A673 (cell line): Measurements from ENCODE around the gene LPXN. TPM values are rescaled to one million over a fixed set of nuclear protein-coding genes. Genes with fewer than 3 reads are reported as not detected.

Source experiments
- BruUV-seq: library from RNA; stranded (reverse); fragments of 400-500 nt; replicated peaks from 2 replicates; lab custom pipeline; 2021; lab: Mats Ljungman, UMichigan
- CTCF ChIA-PET: fragments of 300-600 bp; sonication (Branson Sonifier 250); formaldehyde crosslinking; loops from one replicate; lab custom pipeline; 2022; ENCODE audit warnings: antibody characterized with exemption; lab: Charles Lee
- POLR2A ChIA-PET: fragments of 300-600 bp; sonication (Branson Sonifier 250); formaldehyde crosslinking; loops from one replicate; lab custom pipeline; 2022; ENCODE audit warnings: antibody characterized with exemption; ENCODE audit not compliant: low non-redundant PET; lab: Charles Lee
- DNase-seq: peaks from one replicate; pipeline ENCODE4 v3.0.0-alpha.2; 2015; ENCODE audit warnings: low spot score
- H3K27ac ChIP-seq: fragments of 200-600 bp; sonication (generic); 2 replicates; pipeline ENCODE4 v1.5.1; 2016; ENCODE audit warnings: mixed run types, low read depth, mild to moderate bottlenecking, mixed read lengths, antibody characterized with exemption, low read length; ENCODE audit not compliant: poor library complexity, severe bottlenecking
- H3K27me3 ChIP-seq: fragments of 200-600 bp; sonication (generic); replicated peaks from 2 replicates; pipeline ENCODE4 v1.6.1; 2017; ENCODE audit warnings: mixed run types, low read depth, mild to moderate bottlenecking, mixed read lengths, antibody characterized with exemption, low read length; ENCODE audit not compliant: insufficient read depth, poor library complexity
- H3K36me3 ChIP-seq: fragments of 200-600 bp; sonication (generic); 2 replicates; pipeline ENCODE4 v1.6.1; 2016; ENCODE audit warnings: mixed run types, mild to moderate bottlenecking, mixed read lengths, antibody characterized with exemption, low read length; ENCODE audit not compliant: insufficient read depth, poor library complexity, severe bottlenecking
- H3K4me1 ChIP-seq: fragments of 200-600 bp; sonication (generic); 2 replicates; pipeline ENCODE4 v1.6.1; 2017; ENCODE audit warnings: mixed run types, mild to moderate bottlenecking, mixed read lengths, antibody characterized with exemption, low read length; ENCODE audit not compliant: insufficient read depth, poor library complexity, severe bottlenecking
- H3K4me3 ChIP-seq: fragments of 200-600 bp; sonication (generic); 2 replicates; pipeline ENCODE4 v1.5.1; 2016; ENCODE audit warnings: low read depth, mixed run types, mild to moderate bottlenecking, mixed read lengths, low read length; ENCODE audit not compliant: poor library complexity, severe bottlenecking
- H3K9me3 ChIP-seq: fragments of 200-600 bp; sonication (generic); 2 replicates; pipeline ENCODE4 v1.6.1; 2016; ENCODE audit warnings: mixed run types, low read depth, mild to moderate bottlenecking, mixed read lengths, antibody characterized with exemption, low read length; ENCODE audit not compliant: poor library complexity, severe bottlenecking
- CTCF ChIP-seq: fragments of 300-800, 200-600 bp; sonication (generic); conservative IDR thresholded peaks from 2 replicates; pipeline ENCODE4 v1.5.1; 2017; ENCODE audit warnings: low read depth, mild to moderate bottlenecking, antibody characterized with exemption, low read length, moderate library complexity, mixed read lengths
- EZH2 ChIP-seq: fragments of 200-600 bp; sonication (generic); IDR thresholded peaks from 2 replicates; pipeline ENCODE4 v1.6.1; 2017; ENCODE audit warnings: borderline replicate concordance, low read depth, mild to moderate bottlenecking, mixed read lengths, antibody characterized with exemption, low read length; ENCODE audit not compliant: poor library complexity, severe bottlenecking
- intact Hi-C: fragments of 100-400 bp; cut with micrococcal nuclease; formaldehyde crosslinking; loops from one replicate; pipeline ENCODE4 v1.10.0; 2022; ENCODE audit not compliant: unreplicated experiment
- total RNA-seq: library from RNA; stranded (reverse); gene quantifications from 2 replicates; pipeline ENCODE4 v1.2.3, GENCODE V29; 2021

The LPXN gene
- total RNA-seq, 1 experiment from 2014 or later, result 3.3 TPM

- CTCF ChIA-PET, result no interaction called here
- no TSS peak for BruUV-seq
- Histone ChIP-seq H3K4me1 (no peaks in the 10 kb centered on the region), H3K27ac (no peak overlapping the region), H3K9me3 (no peaks in the 10 kb centered on the region), H3K36me3 (no peaks in the 10 kb centered on the region), H3K27me3 (peaks cover 13% of the 10 kb centered on the region), H3K4me3 (no peak overlapping the region)
- TF ChIP-seq EZH2 (no peak), CTCF (no peak)
- DNase-seq, result no peak
- intact Hi-C loops, result no loop called here
- POLR2A ChIA-PET, result no interaction called here
Measured at GRCh38 chr11:58498464-58498863, 77.2 kb downstream of the LPXN start.

GRCh38 chr11:58497951-58498350, 77.7 kb downstream of the LPXN start:
- no TSS peak for BruUV-seq
- ChIA-PET CTCF (no interaction called here), POLR2A (no interaction called here)
- H3K27me3 ChIP-seq, result peaks cover 13% of the 10 kb centered on the region
- no peak for DNase-seq
- H3K4me1 ChIP-seq, result no peaks in the 10 kb centered on the region
- no peaks in the 10 kb centered on the region for H3K9me3 ChIP-seq
- no peak overlapping the region for H3K4me3 ChIP-seq
- H3K36me3 ChIP-seq, result no peaks in the 10 kb centered on the region
- intact Hi-C loops, result no loop called here
- no peak overlapping the region for H3K27ac ChIP-seq
- TF ChIP-seq CTCF (no peak), EZH2 (no peak)

- intact Hi-C loops, result no loop called here
- H3K4me3 ChIP-seq, result no peak overlapping the region
Measured at GRCh38 chr11:58495906-58496305, 79.8 kb downstream of the LPXN start.

More at GRCh38 chr11:58495906-58496305, 79.8 kb downstream of the LPXN start:
- ChIA-PET POLR2A (no interaction called here), CTCF (no interaction called here)
- no peak for DNase-seq
- Histone ChIP-seq H3K27me3 (peaks cover 6% of the 10 kb centered on the region), H3K9me3 (no peaks in the 10 kb centered on the region), H3K36me3 (no peaks in the 10 kb centered on the region), H3K4me1 (no peaks in the 10 kb centered on the region), H3K27ac (no peak overlapping the region)
- BruUV-seq, result no TSS peak
- TF ChIP-seq CTCF, result no peak
- TF ChIP-seq EZH2, result no peak
